ENCODE results near the gene EMILIN1.

DNA sequence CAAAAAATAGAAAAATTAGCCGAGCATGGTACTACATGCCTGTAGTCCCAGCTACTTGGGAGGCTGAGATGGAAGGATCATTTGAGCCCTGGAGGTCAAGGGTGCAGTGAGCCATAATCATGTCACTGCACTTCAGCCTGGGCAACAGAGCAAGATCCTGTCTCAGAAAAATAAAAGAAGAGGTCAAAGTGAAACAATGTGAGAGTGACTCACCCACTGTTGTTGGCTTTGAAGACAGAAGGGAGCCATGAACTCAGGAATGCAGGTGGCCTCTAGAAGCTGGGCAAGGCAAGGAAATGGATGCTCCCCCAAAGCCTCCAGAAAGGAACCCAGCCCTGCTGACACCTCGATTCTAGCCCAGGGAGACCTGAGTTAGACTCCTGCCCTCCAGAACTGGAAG is 49.4 kb upstream of the EMILIN1 start:
- no peak for TF ChIP-seq CTCF (conservative IDR thresholded peaks at IDR 0.05; ENCODE audit: low read depth, low read length)
- TF ChIP-seq POLR2A (IDR thresholded peaks at IDR 0.05; ENCODE audit: low read depth, low read length), result no peak
- no peak for TF ChIP-seq RFX5 (IDR thresholded peaks at IDR 0.05; ENCODE audit: low read depth, low read length)
- no peak for TF ChIP-seq FOS (IDR thresholded peaks at IDR 0.05; ENCODE audit: low read depth, low read length)
- no peak for TF ChIP-seq CEBPB (IDR thresholded peaks at IDR 0.05; ENCODE audit: low read depth, low read length)
- TF ChIP-seq RAD21 (IDR thresholded peaks at IDR 0.05; ENCODE audit: low read length), result no peak
- no peak for TF ChIP-seq SMC3 (IDR thresholded peaks at IDR 0.05; ENCODE audit: low read depth, low read length)
- TF ChIP-seq NFE2L2 (IDR thresholded peaks at IDR 0.05; ENCODE audit: low read depth, low read length), result no peak
- no peak for TF ChIP-seq CHD1 (IDR thresholded peaks at IDR 0.05; ENCODE audit: low read depth, low read length)
- TF ChIP-seq, protein P1, sequence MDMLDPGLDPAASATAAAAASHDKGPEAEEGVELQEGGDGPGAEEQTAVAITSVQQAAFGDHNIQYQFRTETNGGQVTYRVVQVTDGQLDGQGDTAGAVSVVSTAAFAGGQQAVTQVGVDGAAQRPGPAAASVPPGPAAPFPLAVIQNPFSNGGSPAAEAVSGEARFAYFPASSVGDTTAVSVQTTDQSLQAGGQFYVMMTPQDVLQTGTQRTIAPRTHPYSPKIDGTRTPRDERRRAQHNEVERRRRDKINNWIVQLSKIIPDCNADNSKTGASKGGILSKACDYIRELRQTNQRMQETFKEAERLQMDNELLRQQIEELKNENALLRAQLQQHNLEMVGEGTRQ (IDR thresholded peaks at IDR 0.05; ENCODE audit: low read depth, low read length), result no peak
- no peak for TF ChIP-seq MXI1 (IDR thresholded peaks at IDR 0.05; ENCODE audit: borderline replicate concordance, low read depth, low read length)
- no peak for TF ChIP-seq ELK1 (IDR thresholded peaks at IDR 0.05; ENCODE audit: borderline replicate concordance, low read depth, low read length)

Measured in IMR-90 (cell line).